Measurements from ENCODE around the gene MGAT4B. TPM values are rescaled to one million over a fixed set of nuclear protein-coding genes. Genes with fewer than 3 reads are reported as not detected.

The MGAT4B gene
- total RNA-seq (2021), result 127 to 151 TPM (median 135 TPM) in 3 replicates
- percentile 62 among the genes with signal in this experiment for Bru-seq, nascent RNA
- long read RNA-seq, experiment 1, transcript MGAT4B-202 (14 exons, 3,027 nt), result minor isoform, 11 of 230 reads
- long read RNA-seq, experiment 1, transcript MGAT4B-201 (15 exons, 2,446 nt), result major isoform, 142 of 230 reads
- long read RNA-seq, experiment 1, partial matches to known transcripts, result 23 of 230 reads
- long read RNA-seq, experiment 1, other reads (novel, unspliced or antisense), result 54 of 230 reads
- long read RNA-seq, experiment 2, partial matches to known transcripts, result 34 of 122 reads
- long read RNA-seq, experiment 2, other reads (novel, unspliced or antisense), result 88 of 122 reads
- long read RNA-seq, experiment 3, result 0 reads

GRCh38 chr5:179806250-179807048, at the start of gene MGAT4B:
MGAT4B (minus strand) TSS chr5:179806866; CDS start chr5:179806583, 283 bp downstream.
- Mint-ChIP-seq H3K4me1 (peaks cover 35% of the 10 kb centered on the region), H3K36me3 (peaks cover 3% of the 10 kb centered on the region), H3K4me3 (peak within 1 kb of the TSS; percentile 75), H3K27me3 (ENCODE audit: low read depth) (peaks cover 6% of the 10 kb centered on the region), H3K27ac (no peak within 1 kb of the TSS), H3K9me3 (no peaks in the 10 kb centered on the region)
- DNase-seq (ENCODE audit: low spot score) (peak; percentile 74), ATAC-seq (peak; percentile 70)
- POLR2A ChIA-PET, result interaction anchor here (0.5 to 1.5 kb wide), 2 partner anchors 9 to 14 kb away, joined by 3 to 4 read pairs; partner anchors contain the start of gene SQSTM1
- CTCF ChIA-PET, result interaction anchor here (0.5 to 1.3 kb wide), 3 partner anchors 9 to 138 kb away, joined by 3 read pairs; no protein-coding TSS in a partner anchor
- TF ChIP-seq ZNF263 (CRISPR knock-in tag; IDR thresholded peaks at IDR 0.05; ENCODE audit: low read depth) (no peak), E2F4 (CRISPR knock-in tag; IDR thresholded peaks at IDR 0.05; ENCODE audit: borderline replicate concordance, low read depth) (no peak), TCF7 (CRISPR knock-in tag; IDR thresholded peaks at IDR 0.05; ENCODE audit: low read depth) (peak; percentile 71; the same call in 1 of the 2 replicates), FOXP4 (CRISPR knock-in tag; IDR thresholded peaks at IDR 0.05) (peak; percentile 26; the same call in 1 of the 2 replicates), PRDM15 (CRISPR knock-in tag; IDR thresholded peaks at IDR 0.05) (peak; percentile 97), SP1 (CRISPR knock-in tag; conservative IDR thresholded peaks at IDR 0.05) (peak; percentile 64), TP53 (CRISPR knock-in tag; IDR thresholded peaks at IDR 0.05) (peak; percentile 89), TEAD1 (CRISPR knock-in tag; IDR thresholded peaks at IDR 0.05) (0 out of 2 replicates have a peak, but pooled peaks have one; percentile 16)

GRCh38 chr5:179854356-179854755, 47.7 kb upstream of the MGAT4B start:
- CTCF ChIA-PET, result interaction anchor here (1.3 kb wide), 1 partner anchor 52 kb away, joined by 3 read pairs; no protein-coding TSS in a partner anchor
- POLR2A ChIA-PET, result no interaction called here
- Mint-ChIP-seq H3K27me3 (ENCODE audit: low read depth) (no peaks in the 10 kb centered on the region), H3K36me3 (peaks cover 12% of the 10 kb centered on the region), H3K27ac (no peak overlapping the region), H3K4me1 (peaks cover 11% of the 10 kb centered on the region), H3K9me3 (no peaks in the 10 kb centered on the region), H3K4me3 (no peak overlapping the region)
- ATAC-seq, result no peak
- DNase-seq (ENCODE audit: low spot score), result no peak
- TF ChIP-seq FOXJ3 (CRISPR knock-in tag; IDR thresholded peaks at IDR 0.05; ENCODE audit: borderline replicate concordance) (no peak), MAX (CRISPR knock-in tag; IDR thresholded peaks at IDR 0.05) (no peak), STAT6 (CRISPR knock-in tag; conservative IDR thresholded peaks at IDR 0.05; ENCODE audit: low read depth) (no peak), RORB (CRISPR knock-in tag; IDR thresholded peaks at IDR 0.05) (no peak), TCF7 (CRISPR knock-in tag; IDR thresholded peaks at IDR 0.05; ENCODE audit: low read depth) (no peak), MYBL2 (CRISPR knock-in tag; IDR thresholded peaks at IDR 0.05) (no peak), RELA (CRISPR knock-in tag; IDR thresholded peaks at IDR 0.05; ENCODE audit: borderline replicate concordance) (no peak), NFE2L1 (CRISPR knock-in tag; IDR thresholded peaks at IDR 0.05) (no peak), PREB (CRISPR knock-in tag; IDR thresholded peaks at IDR 0.05; ENCODE audit: borderline replicate concordance) (no peak), ZNF423 (CRISPR knock-in tag; IDR thresholded peaks at IDR 0.05) (no peak), SMAD4 (CRISPR knock-in tag; IDR thresholded peaks at IDR 0.05) (no peak), TEAD4 (CRISPR knock-in tag; IDR thresholded peaks at IDR 0.05) (no peak)

Data from WTC11 (cell line).